PC-9 (cell line): Measurements from ENCODE around the gene MFSD6. TPM values are rescaled to one million over a fixed set of nuclear protein-coding genes. Genes with fewer than 3 reads are reported as not detected.

Experiments used
- BruUV-seq: library from RNA; stranded (reverse); fragments of 400-500 nt; replicated peaks from 2 replicates; lab custom pipeline; 2021; lab: Mats Ljungman, UMichigan
- CTCF ChIA-PET: fragments of 300-600 bp; sonication (Branson Sonifier 250); formaldehyde crosslinking; loops from one replicate; lab custom pipeline; 2022; ENCODE audit warnings: antibody characterized with exemption; lab: Charles Lee
- POLR2A ChIA-PET: fragments of 300-600 bp; sonication (Branson Sonifier 250); formaldehyde crosslinking; loops from one replicate; lab custom pipeline; 2022; ENCODE audit warnings: antibody characterized with exemption; ENCODE audit not compliant: unreplicated experiment; lab: Charles Lee
- DNase-seq, 2 experiments: peaks; one replicate each; pipeline versions ENCODE4 v3.0.0 to v3.0.0-alpha.2; 2015 to 2022; ENCODE audit warnings: mixed read lengths in 1 of 2
- H2AFZ ChIP-seq: fragments of 200-600 bp; sonication (generic); 2 replicates; pipeline ENCODE4 v1.8.1; 2017; ENCODE audit warnings: antibody characterized with exemption
- H3F3A ChIP-seq: fragments of 200-600 bp; sonication (generic); 2 replicates; pipeline ENCODE4 v1.8.1; 2017; ENCODE audit warnings: antibody characterized with exemption, mild to moderate bottlenecking, low read depth; ENCODE audit not compliant: insufficient read depth
- H3K27ac ChIP-seq: fragments of 200-600 bp; sonication (generic); 2 replicates; pipeline ENCODE4 v1.6.1; 2016; ENCODE audit warnings: mixed run types
- H3K27me3 ChIP-seq: fragments of 200-600 bp; sonication (generic); 2 replicates; pipeline ENCODE4 v1.6.1; 2016; ENCODE audit warnings: low read depth, mixed run types; ENCODE audit not compliant: insufficient read depth
- H3K36me3 ChIP-seq: fragments of 200-600 bp; sonication (generic); 2 replicates; pipeline ENCODE4 v1.6.1; 2016; ENCODE audit warnings: low read depth, mixed run types
- H3K4me1 ChIP-seq: fragments of 200-600 bp; sonication (generic); replicated peaks from 2 replicates; pipeline ENCODE4 v1.6.1; 2016; ENCODE audit warnings: mixed run types; ENCODE audit not compliant: insufficient read depth
- H3K4me2 ChIP-seq: fragments of 200-600 bp; sonication (generic); 2 replicates; pipeline ENCODE4 v1.6.1; 2017; ENCODE audit warnings: mixed run types
- H3K4me3 ChIP-seq: fragments of 200-600 bp; sonication (generic); 2 replicates; pipeline ENCODE4 v1.6.1; 2016; ENCODE audit warnings: mixed run types
- H3K79me2 ChIP-seq: fragments of 200-600 bp; sonication (generic); 2 replicates; pipeline ENCODE4 v1.6.1; 2017; ENCODE audit warnings: low read depth, mixed run types
- H3K9me2 ChIP-seq: fragments of 200-600 bp; sonication (generic); 2 replicates; pipeline ENCODE4 v1.8.1; 2017; ENCODE audit warnings: mild to moderate bottlenecking; ENCODE audit not compliant: insufficient read depth
- H3K9me3 ChIP-seq: fragments of 200-600 bp; sonication (generic); 2 replicates; pipeline ENCODE4 v1.8.1; 2016; ENCODE audit warnings: low read depth; ENCODE audit not compliant: insufficient read depth
- H4K20me1 ChIP-seq: fragments of 200-600 bp; sonication (generic); 2 replicates; pipeline ENCODE4 v1.8.1; 2017; ENCODE audit not compliant: insufficient read depth
- EZH2 ChIP-seq: fragments of 200-600 bp; sonication (generic); IDR thresholded peaks from 2 replicates; pipeline ENCODE4 v1.8.0; 2017; ENCODE audit warnings: antibody characterized with exemption, low read depth
- intact Hi-C: fragments of 100-400 bp; cut with micrococcal nuclease; formaldehyde crosslinking; loops from one replicate; pipeline ENCODE4 v1.10.0; 2022; ENCODE audit not compliant: unreplicated experiment
- total RNA-seq: library from RNA; stranded (reverse); gene quantifications from 2 replicates; pipeline ENCODE4 v1.2.3, GENCODE V29; 2021
- TF ChIP-seq, protein P1 (sequence below): fragments of 200-600 bp; sonication (generic); conservative IDR thresholded peaks from 2 replicates; pipeline ENCODE4 v1.6.1; 2017; ENCODE audit warnings: mixed run types, antibody characterized with exemption, mild to moderate bottlenecking, moderate library complexity

The MFSD6 gene
- total RNA-seq, 1 experiment from 2014 or later: 15.6 TPM

DNA sequence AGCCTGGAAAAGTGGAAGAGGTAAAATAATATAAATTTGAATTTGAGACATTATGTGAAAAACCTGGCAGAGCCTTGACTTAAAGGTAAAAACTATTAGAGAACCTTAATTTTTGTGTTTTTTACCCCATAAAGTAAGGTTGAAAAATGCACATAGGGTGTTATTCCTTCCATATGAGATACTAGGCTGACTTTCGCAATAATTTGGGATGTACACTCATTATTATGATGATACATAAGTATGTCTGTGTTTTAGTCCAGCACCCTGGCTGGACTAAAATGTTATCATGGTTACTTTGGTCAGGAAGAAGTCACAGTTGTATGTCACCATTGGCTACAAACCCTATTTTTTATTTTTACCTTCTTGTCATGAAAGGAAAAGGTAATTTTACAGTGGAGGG is 106.5 kb downstream of the MFSD6 start:
- ChIA-PET CTCF (no interaction called here), POLR2A (no interaction called here)
- Histone ChIP-seq H4K20me1 (no peaks in the 10 kb centered on the region), H3K27me3 (no peaks in the 10 kb centered on the region), H3K4me2 (no peak overlapping the region), H3F3A (no peaks in the 10 kb centered on the region), H3K4me1 (no peaks in the 10 kb centered on the region), H3K79me2 (no peaks in the 10 kb centered on the region), H3K9me2 (no peaks in the 10 kb centered on the region), H3K36me3 (no peaks in the 10 kb centered on the region), H2AFZ (no peak overlapping the region), H3K9me3 (no peaks in the 10 kb centered on the region), H3K4me3 (no peak overlapping the region), H3K27ac (no peak overlapping the region)
- intact Hi-C loops: loop anchor here (5.0 to 10.0 kb wide), 2 partner anchors 290 to 427 kb away; no protein-coding TSS in a partner anchor
- TF ChIP-seq, protein P1, sequence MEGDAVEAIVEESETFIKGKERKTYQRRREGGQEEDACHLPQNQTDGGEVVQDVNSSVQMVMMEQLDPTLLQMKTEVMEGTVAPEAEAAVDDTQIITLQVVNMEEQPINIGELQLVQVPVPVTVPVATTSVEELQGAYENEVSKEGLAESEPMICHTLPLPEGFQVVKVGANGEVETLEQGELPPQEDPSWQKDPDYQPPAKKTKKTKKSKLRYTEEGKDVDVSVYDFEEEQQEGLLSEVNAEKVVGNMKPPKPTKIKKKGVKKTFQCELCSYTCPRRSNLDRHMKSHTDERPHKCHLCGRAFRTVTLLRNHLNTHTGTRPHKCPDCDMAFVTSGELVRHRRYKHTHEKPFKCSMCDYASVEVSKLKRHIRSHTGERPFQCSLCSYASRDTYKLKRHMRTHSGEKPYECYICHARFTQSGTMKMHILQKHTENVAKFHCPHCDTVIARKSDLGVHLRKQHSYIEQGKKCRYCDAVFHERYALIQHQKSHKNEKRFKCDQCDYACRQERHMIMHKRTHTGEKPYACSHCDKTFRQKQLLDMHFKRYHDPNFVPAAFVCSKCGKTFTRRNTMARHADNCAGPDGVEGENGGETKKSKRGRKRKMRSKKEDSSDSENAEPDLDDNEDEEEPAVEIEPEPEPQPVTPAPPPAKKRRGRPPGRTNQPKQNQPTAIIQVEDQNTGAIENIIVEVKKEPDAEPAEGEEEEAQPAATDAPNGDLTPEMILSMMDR: no peak
- TF ChIP-seq EZH2: no peak
- no peak for DNase-seq
- no TSS peak for BruUV-seq

DNA sequence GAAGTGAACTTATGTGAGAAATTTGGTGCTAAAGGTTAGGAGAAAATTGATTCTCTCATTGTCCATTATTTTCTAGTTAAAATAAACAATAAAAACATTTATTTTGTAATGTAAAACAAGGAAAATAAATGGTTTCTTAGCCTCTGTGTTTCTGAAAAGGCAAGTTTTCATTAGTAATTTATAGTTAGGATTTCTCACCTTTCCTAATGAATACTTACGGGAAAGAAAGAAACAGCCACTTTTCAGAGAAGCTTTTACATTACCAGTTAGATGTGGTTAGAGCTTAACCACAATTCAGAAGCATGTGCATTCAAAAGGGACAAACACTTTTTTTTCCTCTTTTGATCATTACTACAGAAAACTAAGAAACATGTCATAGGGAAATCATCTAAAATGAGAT is 107.5 kb downstream of the MFSD6 start:
- Histone ChIP-seq H3K9me2 (no peaks in the 10 kb centered on the region), H3K4me3 (no peak overlapping the region), H3K27me3 (no peaks in the 10 kb centered on the region), H3K36me3 (no peaks in the 10 kb centered on the region), H3K27ac (no peak overlapping the region), H3K79me2 (no peaks in the 10 kb centered on the region), H2AFZ (no peak overlapping the region), H3K9me3 (no peaks in the 10 kb centered on the region), H3K4me2 (no peak overlapping the region), H3F3A (no peaks in the 10 kb centered on the region), H4K20me1 (no peaks in the 10 kb centered on the region), H3K4me1 (no peaks in the 10 kb centered on the region)
- TF ChIP-seq, protein P1: no peak
- no peak for DNase-seq
- ChIA-PET CTCF (no interaction called here), POLR2A (no interaction called here)
- intact Hi-C loops: loop anchor here (10.0 kb wide), 1 partner anchor 289 kb away; no protein-coding TSS in a partner anchor
- no TSS peak for BruUV-seq

DNA sequence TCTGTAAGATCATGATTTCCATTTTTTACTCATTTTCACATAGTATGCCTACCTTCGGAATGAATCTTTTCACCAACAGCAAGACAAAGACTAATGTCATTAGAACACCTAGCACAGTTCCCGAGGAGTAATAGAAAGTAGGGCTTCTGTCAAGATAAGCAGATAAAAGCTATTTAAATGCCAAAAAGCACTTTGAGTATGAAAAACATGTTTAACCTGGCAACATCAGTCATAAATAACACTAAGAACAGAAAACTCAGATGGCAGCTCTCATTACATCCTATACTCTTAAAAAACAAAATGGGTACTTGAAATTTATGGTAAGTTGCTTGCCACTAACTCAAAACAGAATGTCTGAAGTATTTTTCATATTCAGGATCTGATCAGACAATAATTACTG is 109.3 kb downstream of the MFSD6 start:
- intact Hi-C loops: loop anchor here (10.0 kb wide), 1 partner anchor 287 kb away; no protein-coding TSS in a partner anchor
- Histone ChIP-seq H3K27me3 (no peaks in the 10 kb centered on the region), H3K9me2 (no peaks in the 10 kb centered on the region), H3K4me3 (no peak overlapping the region), H3K9me3 (no peaks in the 10 kb centered on the region), H3K4me2 (no peak overlapping the region), H2AFZ (no peak overlapping the region), H3K27ac (no peak overlapping the region), H3K36me3 (no peaks in the 10 kb centered on the region), H3K79me2 (no peaks in the 10 kb centered on the region), H3K4me1 (no peaks in the 10 kb centered on the region), H3F3A (no peaks in the 10 kb centered on the region), H4K20me1 (no peaks in the 10 kb centered on the region)
- ChIA-PET CTCF (no interaction called here), POLR2A (no interaction called here)
- no peak for TF ChIP-seq EZH2
- TF ChIP-seq, protein P1: no peak
- BruUV-seq: no TSS peak
- no peak for DNase-seq
